ENCODE results near the gene JAG2.
"Not testable (repeated sequence)": the region's sequence is repeated elsewhere in the genome, so short reads cannot be mapped to it uniquely, and the experiment has no call there.

Gene JAG2

DNA sequence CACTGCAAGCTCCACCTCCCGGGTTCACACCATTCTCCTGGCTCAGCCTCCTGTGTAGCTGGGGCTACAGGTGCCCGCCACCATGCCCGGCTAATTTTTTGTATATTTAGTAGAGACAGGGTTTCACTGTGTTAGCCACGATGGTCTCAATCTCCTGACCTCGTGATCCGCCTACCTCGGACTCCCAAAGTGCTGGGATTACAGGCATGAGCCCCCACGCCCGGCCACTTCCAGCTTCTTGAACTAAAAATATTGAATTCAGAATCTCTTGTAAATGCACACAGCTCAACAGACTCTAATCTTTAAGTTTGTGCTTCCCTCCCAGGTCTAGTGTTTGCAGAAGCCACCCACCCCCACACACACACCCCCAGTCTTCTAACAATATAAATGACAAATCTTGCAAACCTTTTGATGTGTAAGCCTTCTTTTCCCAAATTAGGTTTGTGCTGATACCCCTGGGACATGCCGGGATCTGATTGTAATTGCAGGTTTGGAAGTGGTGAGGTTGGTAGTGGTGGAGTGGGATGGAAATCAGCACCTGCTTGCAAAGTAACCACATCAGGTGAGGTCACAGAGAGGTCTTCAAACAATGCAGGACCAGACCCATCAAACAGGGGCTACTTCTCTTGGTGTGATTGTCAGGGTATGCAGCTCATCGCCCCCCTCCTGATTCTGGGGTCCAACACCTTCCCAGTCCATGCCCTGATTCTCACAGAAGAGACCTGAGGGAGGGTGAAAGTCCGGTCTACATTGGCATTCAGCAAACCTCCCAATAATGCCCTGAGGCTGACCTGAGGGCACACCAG, 51.9 kb downstream of the JAG2 start:
- DNase-seq (ENCODE audit: low read depth): no peak

DNA sequence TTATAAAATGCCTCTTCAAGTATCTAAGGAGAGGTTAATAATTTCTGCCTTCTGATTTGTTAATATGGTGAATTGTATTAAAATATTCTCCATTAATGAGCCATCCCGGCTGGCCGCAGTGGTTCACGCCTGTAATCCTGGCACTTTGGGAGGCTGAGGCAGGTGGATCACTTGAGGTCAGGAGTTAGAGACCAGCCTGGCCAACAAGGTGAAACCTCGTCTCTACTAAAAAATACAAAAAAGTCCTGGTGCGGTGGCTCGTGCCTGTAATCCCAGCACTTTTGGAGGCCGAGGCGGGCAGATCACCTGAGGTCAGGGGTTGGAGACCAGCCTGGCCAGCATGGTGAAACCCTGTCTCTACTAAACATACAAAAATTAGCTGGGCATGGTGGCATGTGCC, 59.3 kb downstream of the JAG2 start:
- not testable (repeated sequence) for DNase-seq (ENCODE audit: low read depth)

DNA sequence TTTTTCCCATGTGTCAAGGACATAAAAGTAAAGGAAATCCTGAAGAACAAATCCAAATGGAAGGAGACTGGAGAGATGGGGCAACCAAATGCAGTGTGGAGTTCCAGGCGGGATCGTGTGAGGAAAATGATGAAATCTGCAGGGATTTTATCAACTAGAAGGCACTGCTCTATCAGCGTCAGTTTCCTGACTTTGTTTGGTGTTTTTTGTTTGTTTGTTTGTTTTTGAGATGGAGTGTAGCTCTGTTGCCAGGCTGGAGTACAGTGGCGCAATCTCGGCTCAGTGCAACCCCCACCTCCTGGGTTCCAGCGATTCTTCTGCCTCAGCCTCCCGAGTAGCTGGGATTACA, 60.1 kb downstream of the JAG2 start:
- DNase-seq (ENCODE audit: low read depth): no peak

DNA sequence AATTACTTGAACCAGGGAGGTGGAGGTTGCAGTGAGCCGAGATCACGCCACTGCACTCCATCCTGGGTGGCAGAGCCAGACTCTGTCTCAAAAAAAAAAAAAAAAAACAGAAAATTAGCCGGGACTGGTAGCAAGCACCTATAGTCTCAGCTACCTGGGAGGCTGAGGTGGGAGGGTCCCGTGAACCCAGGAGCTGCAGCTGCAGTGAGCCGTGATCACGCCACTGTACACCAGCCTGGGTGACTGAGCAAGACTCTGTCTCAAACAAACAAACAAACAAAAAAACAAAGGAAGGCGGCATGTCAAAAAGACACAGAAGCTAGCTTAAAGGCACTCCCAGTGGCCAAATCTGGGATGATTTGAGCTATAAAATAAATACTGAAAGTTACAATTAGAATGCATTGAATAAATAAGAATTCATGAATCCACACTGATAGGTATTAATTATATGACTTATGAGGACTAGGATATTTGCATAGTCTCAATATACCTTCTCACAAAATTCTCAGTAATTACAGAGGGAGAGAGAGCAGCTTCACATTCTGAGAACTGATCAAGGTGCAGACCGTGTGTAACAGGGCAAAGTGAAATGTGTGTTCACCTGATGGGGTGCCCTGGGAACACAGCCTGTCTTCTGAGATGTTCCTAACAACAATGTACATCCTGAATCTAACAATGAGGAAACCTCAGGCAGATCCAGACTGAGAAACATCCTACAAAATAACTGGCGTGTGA, 60.6 kb downstream of the JAG2 start:
- DNase-seq (ENCODE audit: low read depth): no peak

DNA sequence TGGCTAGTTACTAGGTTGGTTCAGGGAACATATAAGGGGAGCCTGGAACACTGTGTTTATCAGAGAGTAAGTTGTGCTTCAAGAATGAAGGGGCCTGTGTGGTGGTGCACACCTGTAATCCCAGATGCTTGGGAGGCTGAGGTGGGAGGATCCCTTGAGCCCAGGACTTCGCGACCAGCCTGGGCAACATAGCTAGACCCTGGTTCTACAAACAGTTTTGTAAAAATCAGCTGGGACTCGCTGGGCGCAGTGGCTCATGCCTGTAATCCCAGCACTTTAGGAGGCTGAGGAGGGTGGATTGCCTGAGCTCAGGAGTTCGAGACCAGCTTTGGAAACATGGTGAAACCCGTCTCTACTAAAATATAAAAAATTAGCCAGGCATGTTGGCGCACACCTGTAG, 61.2 kb downstream of the JAG2 start:
- no peak for DNase-seq (ENCODE audit: low read depth)

DNA sequence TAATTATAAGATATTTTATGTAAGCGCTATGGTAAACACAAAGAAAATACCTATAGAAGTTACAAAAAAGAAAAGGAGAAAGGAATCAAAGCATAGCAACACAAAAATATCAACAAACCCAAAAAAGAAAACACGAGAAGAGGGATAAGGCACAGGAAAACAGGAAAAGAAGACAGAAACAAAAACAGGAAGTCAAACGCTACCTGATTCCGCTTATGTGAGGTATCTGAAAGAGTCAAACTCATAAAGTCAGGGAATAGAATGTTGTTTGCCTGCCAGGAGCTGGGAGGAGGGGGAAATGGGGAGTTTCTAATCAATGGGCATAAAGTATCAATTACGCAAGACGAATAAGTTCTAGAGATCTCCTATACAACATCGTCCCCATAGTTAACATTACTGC, 63.4 kb downstream of the JAG2 start:
- no peak for DNase-seq (ENCODE audit: low read depth)

DNA sequence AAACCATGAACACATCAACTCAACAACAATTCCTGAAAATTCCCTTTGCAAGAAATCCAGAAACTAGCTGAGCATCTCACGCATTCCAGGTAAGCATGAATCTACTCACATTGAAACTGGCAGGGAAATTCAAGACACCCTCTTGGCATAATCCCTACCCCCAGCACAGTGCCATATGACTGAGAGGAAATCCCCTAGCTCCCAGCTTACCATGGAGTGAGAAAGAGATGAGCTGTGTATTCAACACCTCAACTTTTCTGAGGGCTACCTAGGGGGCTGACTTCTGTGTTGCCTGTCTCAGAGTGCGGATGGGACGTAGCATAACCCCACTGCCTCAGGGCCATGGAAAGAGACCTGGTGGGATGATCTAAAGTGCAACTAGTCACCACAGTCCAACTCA, 65.7 kb downstream of the JAG2 start:
- DNase-seq (ENCODE audit: low read depth): no peak

DNA sequence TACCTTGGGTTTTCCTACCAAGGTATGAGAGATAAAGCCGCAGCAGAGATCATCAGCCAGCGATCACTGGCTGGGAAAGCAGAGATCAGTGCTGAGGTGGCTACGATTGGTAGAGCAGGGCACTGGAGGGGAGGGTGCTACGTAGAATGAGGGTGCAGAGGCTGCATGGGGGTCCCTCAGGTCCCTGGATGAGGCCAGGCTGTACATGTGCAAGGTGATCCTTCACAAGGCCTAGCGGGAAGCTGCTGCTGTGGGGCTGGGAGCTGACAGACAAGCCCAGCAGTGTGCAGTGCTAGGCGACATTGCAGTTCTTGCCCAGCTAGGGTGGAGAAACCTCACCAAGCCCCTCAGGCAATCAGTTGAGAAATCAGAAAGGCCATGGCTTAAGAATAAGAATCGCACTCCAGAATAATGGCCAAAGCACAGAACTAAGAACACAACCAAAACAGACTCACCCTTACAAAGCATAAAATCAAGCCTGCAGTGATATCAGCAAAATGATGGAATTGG, 66.2 kb downstream of the JAG2 start:
- no peak for DNase-seq (ENCODE audit: low read depth)

DNA sequence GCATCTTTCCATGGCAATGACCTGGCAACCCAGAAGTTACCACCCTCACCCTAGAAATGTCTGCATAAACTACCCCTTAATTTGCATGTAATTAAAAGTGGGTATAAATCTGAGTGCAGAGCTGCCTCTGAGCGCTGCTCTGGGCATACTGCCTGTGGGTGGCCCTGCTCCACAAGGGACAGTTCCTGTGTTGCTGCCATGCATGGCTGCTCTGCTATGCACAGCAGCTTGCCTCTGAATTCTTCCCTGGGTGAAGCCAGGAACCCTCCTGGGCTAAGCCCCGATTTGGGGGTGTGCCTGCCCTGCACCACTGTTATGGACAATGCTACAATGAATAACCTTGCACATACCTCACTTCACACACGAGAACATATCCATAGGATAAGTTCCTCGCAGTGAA, 67.7 kb downstream of the JAG2 start:
- no peak for DNase-seq (ENCODE audit: low read depth)

DNA sequence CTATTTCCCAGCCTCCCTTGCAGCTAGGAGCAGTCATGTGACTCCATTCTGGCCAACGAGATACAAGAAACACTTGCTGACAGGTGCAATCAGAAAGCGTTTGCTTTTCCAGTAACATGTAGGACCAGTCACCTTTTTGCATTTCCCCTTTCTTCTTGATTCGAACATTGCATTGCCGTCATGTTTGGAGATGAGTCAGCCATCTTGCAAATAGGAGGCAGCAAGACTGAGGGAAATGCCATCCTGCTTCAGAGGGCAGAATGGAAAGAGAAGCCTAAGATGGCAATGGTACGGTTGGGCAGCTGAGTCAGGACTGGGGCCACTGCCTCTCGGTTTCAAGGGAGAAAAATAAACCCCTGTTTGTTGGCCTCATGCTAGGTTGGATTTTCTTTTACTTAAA, 68.8 kb downstream of the JAG2 start:
- DNase-seq (ENCODE audit: low read depth): no peak

DNA sequence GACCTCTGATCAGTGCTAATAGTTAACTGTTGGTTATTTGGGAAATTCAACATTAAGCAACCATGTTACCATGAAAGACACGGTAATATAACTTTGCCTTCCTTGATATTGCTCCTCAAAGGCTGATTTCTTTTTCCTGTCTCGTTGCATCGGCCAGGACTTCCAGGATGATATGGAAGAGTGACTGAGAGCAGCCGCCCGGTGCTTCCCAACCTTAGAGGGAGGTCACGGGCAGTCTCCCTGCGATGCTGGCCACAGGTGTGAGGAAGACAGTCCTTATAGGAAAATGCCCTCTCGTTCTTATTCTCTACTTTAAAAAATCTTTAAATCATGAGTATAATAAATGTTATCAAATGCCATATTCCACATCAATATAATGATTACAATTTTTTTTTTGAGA, 70.3 kb downstream of the JAG2 start:
- DNase-seq (ENCODE audit: low read depth): no peak

DNA sequence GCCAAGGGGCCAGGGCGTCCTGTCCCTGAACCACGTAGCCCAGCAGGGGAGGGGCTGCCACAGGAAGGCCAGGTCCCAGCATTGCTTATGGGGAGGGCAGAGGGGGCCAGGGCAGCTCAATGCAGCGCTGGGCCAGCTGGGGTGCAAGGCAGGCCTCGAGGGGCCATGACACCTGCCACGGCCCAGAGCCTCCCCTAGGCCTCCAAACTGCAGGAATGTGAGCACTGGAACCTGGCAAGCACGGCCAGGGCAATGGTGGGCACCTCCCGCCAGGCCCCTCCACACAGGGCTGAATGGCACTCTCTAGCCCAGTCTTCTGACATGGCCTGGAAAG, 70.8 kb downstream of the JAG2 start:
- DNase-seq (ENCODE audit: low read depth): no peak

DNA sequence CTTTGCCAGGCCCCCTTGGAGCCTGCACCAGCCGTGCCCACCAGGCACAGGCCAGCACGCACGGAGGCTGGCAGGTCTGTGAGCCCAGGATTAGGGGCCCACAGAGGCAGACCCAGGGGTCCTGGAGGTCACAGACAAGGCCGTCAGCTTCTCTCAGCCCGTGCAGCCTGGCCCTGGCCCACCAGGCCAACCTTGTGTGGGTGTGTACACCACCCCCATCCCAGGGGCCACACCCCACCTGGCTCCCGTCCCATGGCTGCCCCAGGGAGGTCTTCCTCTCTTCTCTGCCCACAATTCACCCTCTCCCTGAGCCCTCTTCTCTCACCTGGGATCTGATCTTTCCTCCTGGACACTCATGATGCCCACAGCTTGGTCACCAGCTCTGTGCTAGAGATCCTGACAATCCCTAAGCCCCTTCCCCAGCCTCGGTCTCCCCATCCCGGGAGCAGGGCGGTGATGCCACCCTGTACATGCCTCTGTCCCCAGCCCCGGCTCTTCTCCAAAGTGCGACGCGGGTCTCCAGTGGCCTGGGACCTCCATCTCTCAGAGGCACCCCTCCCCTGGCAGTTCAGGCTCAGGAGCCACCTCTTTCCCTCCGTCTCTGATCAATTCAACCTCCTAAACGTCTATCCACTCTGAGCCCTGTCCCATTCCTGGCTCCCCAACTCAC, 72.2 kb downstream of the JAG2 start:
- no peak for DNase-seq (ENCODE audit: low read depth)

DNA sequence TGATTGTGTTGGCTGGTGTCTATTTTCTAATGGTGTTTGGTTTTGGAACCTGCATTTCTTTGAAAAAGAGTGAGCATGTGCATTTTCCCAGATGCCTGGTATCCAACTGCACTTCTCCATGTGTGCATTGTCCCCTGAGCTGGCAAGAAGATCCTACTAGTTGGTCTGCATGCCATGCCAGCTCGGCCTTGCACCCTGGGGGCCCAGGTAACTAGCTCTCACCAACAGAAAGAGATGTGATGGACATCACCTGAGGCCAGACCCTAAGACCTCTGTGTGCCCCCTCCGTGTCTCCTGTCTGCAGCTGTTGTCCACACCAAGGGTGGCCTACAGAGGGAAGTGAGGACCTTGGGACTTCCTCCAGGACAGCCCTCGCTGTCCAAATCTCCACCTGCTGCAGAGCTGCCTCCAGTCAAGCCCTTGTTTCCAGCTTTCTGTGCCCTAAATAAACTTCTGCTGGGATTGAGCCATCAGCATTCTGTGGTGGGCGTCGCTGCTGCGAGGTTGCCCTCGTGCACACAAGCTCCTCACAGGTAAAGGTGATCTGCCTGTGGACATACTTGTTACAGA, 73.3 kb downstream of the JAG2 start:
- DNase-seq (ENCODE audit: low read depth): no peak

DNA sequence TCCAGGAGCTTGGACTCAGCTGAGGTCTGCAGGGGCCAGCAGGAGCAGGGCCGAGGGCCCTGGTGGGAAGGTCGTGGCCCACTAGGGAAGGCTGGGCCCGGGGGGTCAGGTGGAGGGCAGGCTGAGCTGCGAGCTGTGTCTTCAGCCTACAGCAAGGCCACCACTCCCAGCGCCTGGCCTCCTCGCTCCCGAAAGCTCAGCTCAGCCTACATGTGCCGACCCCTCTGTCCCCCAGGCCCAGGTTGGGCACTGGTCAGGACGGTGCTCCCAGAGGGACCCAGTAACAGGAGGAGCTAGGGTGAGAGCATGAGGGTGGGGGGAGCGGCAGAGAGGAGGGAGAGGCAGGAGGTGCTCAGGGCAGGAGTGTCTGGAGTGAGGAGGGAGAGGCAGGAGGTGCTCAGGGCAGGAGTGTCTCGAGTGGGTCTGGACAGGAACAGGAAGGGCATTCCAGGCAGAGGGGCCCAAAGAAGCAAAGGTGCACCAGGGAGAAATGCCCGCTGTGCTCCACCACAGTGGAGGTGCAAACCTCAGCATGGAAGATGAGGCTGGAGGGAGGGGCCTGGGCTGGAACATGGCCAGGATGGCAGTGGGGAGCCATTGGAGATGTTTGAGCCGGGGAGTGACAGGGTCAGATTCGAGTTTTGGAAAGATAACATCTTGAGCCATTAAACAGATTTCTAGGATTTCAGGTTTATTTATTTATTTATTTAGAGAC, 74.2 kb downstream of the JAG2 start:
- no peak for DNase-seq (ENCODE audit: low read depth)

DNA sequence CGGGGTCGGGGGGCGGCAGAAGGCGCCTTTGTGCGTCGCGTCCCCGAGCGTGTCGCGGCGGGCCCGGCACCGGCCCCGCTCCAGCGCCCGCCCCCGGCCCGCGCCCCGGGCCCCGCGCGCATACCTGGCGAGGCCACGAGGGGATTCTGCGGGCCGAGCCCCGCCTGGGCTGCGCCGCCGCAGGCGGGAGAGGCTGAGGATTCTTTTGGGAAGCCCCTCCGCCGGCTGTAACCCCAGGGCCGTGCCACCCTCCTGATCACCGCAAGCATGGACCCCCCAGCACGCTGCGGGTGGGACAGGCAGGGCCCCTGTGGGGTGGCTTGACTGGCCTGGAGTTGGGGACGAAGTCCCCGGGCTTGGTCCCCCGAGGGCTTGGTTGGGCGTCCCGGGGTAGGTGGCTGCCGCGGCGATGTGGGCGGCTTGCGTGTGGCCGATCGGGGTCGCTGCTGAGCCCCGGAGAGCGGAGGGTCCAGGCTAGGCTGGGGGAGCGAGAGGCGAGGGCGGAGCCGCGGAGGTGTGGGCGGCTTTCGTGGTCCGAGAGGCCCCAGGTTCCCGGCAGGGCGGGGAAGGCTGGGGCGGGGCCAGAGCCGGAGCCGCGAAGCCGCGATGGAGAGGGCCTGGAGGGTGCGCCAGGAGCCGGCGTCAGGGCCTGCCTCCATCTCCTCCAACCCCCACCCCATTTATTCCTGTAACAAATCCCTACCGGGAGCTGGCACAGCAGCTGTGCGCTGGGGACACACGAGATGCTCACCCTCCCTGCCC, 75.0 kb downstream of the JAG2 start:
- DNase-seq (ENCODE audit: low read depth): no peak

DNA sequence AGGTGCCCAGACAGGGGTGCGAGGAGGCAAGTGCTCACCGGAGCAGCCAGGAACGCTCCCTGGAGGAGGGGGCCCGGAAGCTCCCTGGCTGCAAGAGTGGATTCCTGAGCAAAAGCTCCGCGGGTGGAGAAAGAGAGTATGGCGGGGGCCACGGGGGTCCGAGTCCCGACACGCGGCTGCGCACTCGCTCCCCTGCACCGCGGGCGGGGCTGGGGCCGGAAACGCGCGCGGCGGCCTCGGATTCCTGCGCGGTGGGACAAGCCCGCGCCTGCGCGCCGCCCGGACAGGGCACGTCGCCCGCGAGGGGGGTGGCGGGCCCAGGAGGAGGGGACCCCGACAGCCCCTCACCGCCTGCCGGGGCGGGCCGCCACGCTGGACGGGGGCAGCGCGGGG, 75.5 kb downstream of the JAG2 start:
- no peak for DNase-seq (ENCODE audit: low read depth)

DNA sequence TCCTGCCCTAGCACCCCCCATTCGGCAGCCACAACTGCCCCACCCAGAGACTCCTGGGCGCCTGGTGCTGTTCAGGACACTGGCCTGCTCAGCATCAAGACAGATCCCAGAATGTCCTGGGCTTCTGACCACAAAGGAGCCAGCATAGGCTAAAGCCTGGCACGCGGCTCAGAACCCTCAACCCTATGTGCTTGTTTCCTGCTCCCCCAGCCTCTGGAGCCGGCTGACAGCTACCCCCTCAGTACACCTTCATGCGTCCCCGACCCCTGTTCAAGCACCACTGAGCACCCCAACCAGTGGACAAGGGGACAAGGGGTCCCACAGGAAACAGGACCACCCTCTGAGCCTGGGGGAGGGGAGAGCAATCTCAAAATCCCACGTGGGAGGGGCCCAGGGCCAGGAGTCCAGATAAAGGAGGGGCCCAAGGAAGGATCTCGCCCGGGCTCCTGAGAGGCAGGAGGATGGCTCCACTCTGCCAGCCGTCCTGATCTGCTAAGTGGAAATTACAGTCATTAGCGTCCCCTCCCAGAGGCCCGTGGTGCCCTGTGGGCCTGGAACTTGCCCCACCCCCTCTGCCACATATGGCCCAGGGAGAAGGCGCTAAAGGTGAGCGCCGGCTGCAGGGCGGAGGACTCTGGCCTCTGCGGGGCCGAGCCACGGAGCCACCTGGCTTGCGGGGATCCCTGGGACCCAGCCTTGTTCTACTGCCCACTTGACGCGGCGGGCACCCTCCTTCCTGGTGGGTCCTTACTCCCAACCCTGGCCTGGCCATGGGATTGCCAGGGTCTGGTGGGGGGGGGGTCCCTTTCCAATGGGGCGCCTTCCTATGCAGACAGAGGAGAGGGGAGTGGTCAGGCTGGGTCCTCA, 76.2 kb downstream of the JAG2 start:
- no peak for DNase-seq (ENCODE audit: low read depth)

DNA sequence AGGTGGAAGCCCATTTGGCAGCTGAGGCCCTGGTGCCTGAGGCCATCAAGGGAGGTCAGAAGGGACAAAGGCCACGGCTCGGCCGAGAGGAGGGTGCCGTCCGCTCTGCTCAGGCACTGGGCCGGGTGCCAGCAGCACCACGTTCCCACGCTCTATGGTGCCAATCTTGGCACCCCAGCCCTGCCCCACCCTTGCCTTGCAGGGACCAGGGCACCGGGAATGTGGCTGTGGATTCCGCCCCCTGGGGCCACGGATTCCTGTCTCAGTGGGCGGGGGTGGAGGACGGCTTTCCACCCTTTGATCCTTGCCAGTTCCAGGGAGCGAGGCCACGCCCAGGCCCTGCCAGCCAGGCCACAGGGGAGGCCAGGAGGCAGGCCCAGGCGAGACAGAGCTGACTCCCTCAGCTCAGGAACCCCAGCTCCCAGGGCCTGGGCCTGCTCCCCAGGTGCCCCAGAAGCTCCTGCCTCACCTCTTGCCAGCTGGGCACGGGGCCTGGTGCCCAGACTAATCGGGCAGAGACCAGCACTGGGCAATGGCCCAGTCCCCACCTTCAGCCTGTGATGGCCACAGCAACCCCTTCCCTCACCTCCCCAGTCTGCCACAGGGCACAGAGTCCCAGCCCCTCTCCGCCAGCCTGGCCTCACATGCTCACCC, 76.9 kb downstream of the JAG2 start:
- DNase-seq (ENCODE audit: low read depth): no peak

DNA sequence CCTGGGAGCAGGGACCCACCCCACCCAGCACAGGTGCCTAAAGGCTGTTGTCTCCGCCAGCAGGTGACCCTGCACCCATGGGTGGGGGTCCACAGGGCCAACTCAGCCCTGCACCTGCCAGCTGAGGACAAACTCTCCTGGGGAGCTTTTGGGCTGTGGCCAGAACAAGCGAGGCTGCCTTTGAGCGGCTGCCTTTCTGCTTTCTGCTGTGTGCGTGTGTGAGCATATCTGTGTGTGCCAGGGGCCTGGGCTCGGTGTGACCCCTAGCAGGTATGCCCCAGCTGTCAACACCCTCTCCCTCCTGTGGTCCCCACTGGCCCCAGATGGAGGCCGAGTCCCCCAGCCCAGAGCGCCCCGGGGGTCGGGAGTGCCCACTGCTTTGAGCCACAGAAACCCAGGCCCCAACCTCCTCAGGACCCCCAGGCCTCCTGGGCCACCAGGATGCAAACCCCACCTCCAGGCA, 77.5 kb downstream of the JAG2 start:
- no peak for DNase-seq (ENCODE audit: low read depth)
